ENCODE results near the gene RLF. TPM values are rescaled to one million over a fixed set of nuclear protein-coding genes. Genes with fewer than 3 reads are reported as not detected.

Gene RLF
- total and polyA plus RNA-seq, 9 of the 15 experiments (the other 6 are each of a cell fraction or from before 2014, with no cell fraction given) = 3.6 to 35.0 (median 21.2) TPM

GRCh38 chr1:40162753-40163441 is 1.7 kb downstream of the RLF start:
- H3K4me3 ChIP-seq = peak overlapping the region; percentile 94
- CTCF ChIA-PET (ENCODE audit: low intra/inter-chr PET ratio) = no interaction called here
- peak in 3 of 4 experiments; percentile 32 to 46 (median 41) for DNase-seq (ENCODE audit: extremely low read depth in 1 of 4, low spot score in 3 of 4)
- no peak for TF ChIP-seq ZNF507 (tag; conservative IDR thresholded peaks at IDR 0.05)
- TF ChIP-seq RBFOX2 (IDR thresholded peaks at IDR 0.05; ENCODE audit: low read depth, low read length) = peak; percentile 1; the same call in 1 of the 2 replicates
- TF ChIP-seq ETS1 (conservative IDR thresholded peaks at IDR 0.05; ENCODE audit: control insufficient read depth, low read depth, low read length) = no peak
- no peak for TF ChIP-seq OTX1 (CRISPR knock-in tag; IDR thresholded peaks at IDR 0.05)
- TF ChIP-seq BHLHE40 (IDR thresholded peaks at IDR 0.05; ENCODE audit: low read length) = peak; percentile 45; the same call in 1 of the 2 replicates
- TF ChIP-seq HNRNPK (IDR thresholded peaks at IDR 0.05; ENCODE audit: low read depth, low read length, poor library complexity, severe bottlenecking) = no peak
- peak; percentile 62 for TF ChIP-seq PRDM10 (IDR thresholded peaks at IDR 0.05; ENCODE audit: partially characterized antibody)
- no peak for TF ChIP-seq DNMT1 (IDR thresholded peaks at IDR 0.05)
- TF ChIP-seq HDGF (IDR thresholded peaks at IDR 0.05) = 0 out of 2 replicates have a peak, but pooled peaks have one; percentile 65
- no peak for TF ChIP-seq HNRNPL (IDR thresholded peaks at IDR 0.05; ENCODE audit: low read depth, low read length)
- no peak for TF ChIP-seq DPF2 (IDR thresholded peaks at IDR 0.05)
- TF ChIP-seq USF2 (CRISPR knock-in tag; IDR thresholded peaks at IDR 0.05) = peak; percentile 77
- TF ChIP-seq SREBF2 (CRISPR knock-in tag; IDR thresholded peaks at IDR 0.05) = no peak
- peak; percentile 61 for TF ChIP-seq RAD51 (IDR thresholded peaks at IDR 0.05; ENCODE audit: borderline replicate concordance, low read depth)
- TF ChIP-seq ZNF165 (CRISPR knock-in tag; IDR thresholded peaks at IDR 0.05; ENCODE audit: borderline replicate concordance) = no peak
- TF ChIP-seq MTA1 (IDR thresholded peaks at IDR 0.05; ENCODE audit: borderline replicate concordance) = no peak
- no peak for TF ChIP-seq CC2D1A (IDR thresholded peaks at IDR 0.05)

More at GRCh38 chr1:40162753-40163441, 1.7 kb downstream of the RLF start:
- 0% methylated on average over 4 of the region's 4 CpGs for WGBS (ENCODE audit: insufficient coverage, low coverage, missing lambda C conversion rate)
- H3K9me1 ChIP-seq (ENCODE audit: control insufficient read depth, insufficient read depth, low read length) = no peaks in the 10 kb centered on the region
- no peaks in the 10 kb centered on the region for H3K9me3 ChIP-seq (replicated peaks; ENCODE audit: control insufficient read depth, insufficient read depth, low read depth, low read length)
- in situ Hi-C loops (cut with MboI) = no loop called here
- intact Hi-C loops (cut with micrococcal nuclease) = loop anchor here (2.0 kb wide), 2 partner anchors 20 to 96 kb away; partner anchors contain the start of gene ZMPSTE24
- no TSS peak for BruUV-seq (replicated peaks)
- peaks cover 50% of the 10 kb centered on the region for H4K20me1 ChIP-seq (replicated peaks; ENCODE audit: control insufficient read depth, insufficient read depth, low read length)
- H3K27ac ChIP-seq (ENCODE audit: extremely low read depth, low read depth, low read length) = peak overlapping the region; percentile 89; the same call in 1 of the 3 replicates
- no peaks in the 10 kb centered on the region for H3K27me3 ChIP-seq (ENCODE audit: control insufficient read depth in 2 of 2, insufficient read depth in 2 of 2, low read length in 2 of 2)
- FAIRE-seq = no peak
- no peak overlapping the region for H2AFZ ChIP-seq (ENCODE audit: low read depth, low read length)
- H3K4me2 ChIP-seq (ENCODE audit: insufficient read depth, low read length) = peak overlapping the region; percentile 99
- peak; percentile 17 for ATAC-seq
- H3K4me1 ChIP-seq (replicated peaks in 1 of 2; ENCODE audit: control insufficient read depth in 2 of 2, insufficient read depth in 2 of 2, low read length in 2 of 2) = peaks cover 4 to 32% of the 10 kb centered on the region in 2 experiments
- H3K79me2 ChIP-seq (ENCODE audit: control insufficient read depth, insufficient read depth, low read length) = peaks cover 72% of the 10 kb centered on the region
- peaks cover 12% of the 10 kb centered on the region; the same call in 1 of the 3 replicates for H3K36me3 ChIP-seq (ENCODE audit: control insufficient read depth, insufficient read depth, low read length)
- POLR2A ChIA-PET = interaction anchor here (0.7 to 3.3 kb wide), 9 partner anchors 10 to 95 kb away, joined by 3 to 20 read pairs (median 5); no protein-coding TSS in a partner anchor
- H3K9ac ChIP-seq (ENCODE audit: insufficient read depth in 1 of 2, low read depth in 2 of 2, low read length in 2 of 2) = peak overlapping the region; percentile 53 to 94
